Measurements from ENCODE around the gene DSC3.

DSC3 gene

GRCh38 chr18:31042406-31043181, at the start of gene DSC3:
TSS of gene DSC3 (minus strand) at chr18:31042742. CDS start at chr18:31042660, 82 bp downstream.
- no peak for DNase-seq

GRCh38 chr18:31091350-31091749, 48.8 kb upstream of the DSC3 start:
- no peak for DNase-seq

GRCh38 chr18:31088532-31088931, 46.0 kb upstream of the DSC3 start:
- DNase-seq, result no peak

- no peak for DNase-seq
Measured at GRCh38 chr18:31079973-31080372, 37.4 kb upstream of the DSC3 start.

- no peak for DNase-seq
Measured at GRCh38 chr18:31077878-31078277, 35.3 kb upstream of the DSC3 start.

- no peak for DNase-seq
Measured at GRCh38 chr18:31072175-31072574, 29.6 kb upstream of the DSC3 start.

- DNase-seq, result no peak
Measured at GRCh38 chr18:31070206-31070605, 27.7 kb upstream of the DSC3 start.

GRCh38 chr18:31066266-31066665, 23.7 kb upstream of the DSC3 start:
- DNase-seq, result no peak

- no peak for DNase-seq
Measured at GRCh38 chr18:31065036-31065773, 22.7 kb upstream of the DSC3 start.

- no peak for DNase-seq
Measured at GRCh38 chr18:31064130-31064529, 21.6 kb upstream of the DSC3 start.

- no peak for DNase-seq
Measured at GRCh38 chr18:31061945-31062344, 19.4 kb upstream of the DSC3 start.

GRCh38 chr18:31058897-31059296, 16.4 kb upstream of the DSC3 start:
- no peak for DNase-seq

- no peak for DNase-seq
Measured at GRCh38 chr18:31057917-31058316, 15.4 kb upstream of the DSC3 start.

- no peak for DNase-seq
Measured at GRCh38 chr18:31057051-31057450, 14.5 kb upstream of the DSC3 start.

- DNase-seq, result no peak
Measured at GRCh38 chr18:31056296-31056695, 13.8 kb upstream of the DSC3 start.

- DNase-seq, result no peak
Measured at GRCh38 chr18:31050635-31051034, 8.1 kb upstream of the DSC3 start.

GRCh38 chr18:31049189-31049588, 6.6 kb upstream of the DSC3 start:
- no peak for DNase-seq

GRCh38 chr18:31048216-31048615, 5.7 kb upstream of the DSC3 start:
- no peak for DNase-seq

- DNase-seq, result no peak
Measured at GRCh38 chr18:31046916-31047315, 4.4 kb upstream of the DSC3 start.

- no peak for DNase-seq
Measured at GRCh38 chr18:31045599-31045998, 3.1 kb upstream of the DSC3 start.

GRCh38 chr18:31044926-31045325, 2.4 kb upstream of the DSC3 start:
- DNase-seq, result no peak

- no peak for DNase-seq
Measured at GRCh38 chr18:31043709-31044108, 1.2 kb upstream of the DSC3 start.

GRCh38 chr18:31042084-31042405, 497 bp downstream of the DSC3 start:
- DNase-seq, result no peak

GRCh38 chr18:31041271-31042083, 1.1 kb downstream of the DSC3 start:
- DNase-seq, result no peak

All from midbrain (tissue), 1 donor.